ENCODE measurements around the gene CHD9. TPM values are rescaled to one million over a fixed set of nuclear protein-coding genes. Genes with fewer than 3 reads are reported as not detected.

The CHD9 gene
- total RNA-seq, 4 donors from 2014 or later = 46.9 to 174 (median 133) TPM

- no peak for TF ChIP-seq POLR2A (IDR thresholded peaks at IDR 0.05)
- TF ChIP-seq CTCF (IDR thresholded peaks at IDR 0.05) = no peak
- Histone ChIP-seq H3K4me1 (no peaks in the 10 kb centered on the region), H3K27ac (no peak overlapping the region), H3K4me3 (no peak overlapping the region), H3K9me3 (no peaks in the 10 kb centered on the region), H3K27me3 (no peaks in the 10 kb centered on the region), H3K36me3 (no peaks in the 10 kb centered on the region)
- intact Hi-C loops (cut with DNase I; ENCODE audit: low total_unique reads) = no loop called here
- no peak for DNase-seq
Observed at GRCh38 chr16:53234836-53235235, 180.0 kb downstream of the CHD9 start.

GRCh38 chr16:53235851-53236250, 181.1 kb downstream of the CHD9 start:
- H3K36me3 ChIP-seq = no peaks in the 10 kb centered on the region
- no peak for DNase-seq
- H3K4me1 ChIP-seq = no peaks in the 10 kb centered on the region
- H3K27ac ChIP-seq = no peak overlapping the region
- TF ChIP-seq POLR2A (IDR thresholded peaks at IDR 0.05) = no peak
- TF ChIP-seq CTCF (IDR thresholded peaks at IDR 0.05) = no peak
- H3K27me3 ChIP-seq = no peaks in the 10 kb centered on the region
- no peaks in the 10 kb centered on the region for H3K9me3 ChIP-seq
- intact Hi-C loops (cut with DNase I; ENCODE audit: low total_unique reads) = no loop called here
- H3K4me3 ChIP-seq = no peak overlapping the region

GRCh38 chr16:53249331-53249730, 194.5 kb downstream of the CHD9 start:
- no peak for TF ChIP-seq POLR2A (IDR thresholded peaks at IDR 0.05)
- TF ChIP-seq CTCF (IDR thresholded peaks at IDR 0.05) = no peak
- no peaks in the 10 kb centered on the region for H3K9me3 ChIP-seq
- H3K27me3 ChIP-seq = no peaks in the 10 kb centered on the region
- H3K27ac ChIP-seq = no peak overlapping the region
- no peak overlapping the region for H3K4me3 ChIP-seq
- H3K4me1 ChIP-seq = no peaks in the 10 kb centered on the region
- DNase-seq = no peak
- intact Hi-C loops (cut with DNase I; ENCODE audit: low total_unique reads) = no loop called here
- no peaks in the 10 kb centered on the region for H3K36me3 ChIP-seq

- DNase-seq = no peak
- Histone ChIP-seq H3K9me3 (no peaks in the 10 kb centered on the region), H3K4me1 (no peaks in the 10 kb centered on the region), H3K27me3 (no peaks in the 10 kb centered on the region), H3K4me3 (no peak overlapping the region), H3K36me3 (no peaks in the 10 kb centered on the region), H3K27ac (no peak overlapping the region)
- intact Hi-C loops (cut with DNase I; ENCODE audit: low total_unique reads) = no loop called here
- TF ChIP-seq CTCF (IDR thresholded peaks at IDR 0.05) (no peak), POLR2A (IDR thresholded peaks at IDR 0.05) (no peak)
Observed at GRCh38 chr16:53257001-53257400, 202.2 kb downstream of the CHD9 start.

- DNase-seq = no peak
- H3K9me3 ChIP-seq = no peaks in the 10 kb centered on the region
- H3K27ac ChIP-seq = no peak overlapping the region
- H3K27me3 ChIP-seq = no peaks in the 10 kb centered on the region
- no peak for TF ChIP-seq CTCF (IDR thresholded peaks at IDR 0.05)
- no peak for TF ChIP-seq POLR2A (IDR thresholded peaks at IDR 0.05)
- H3K4me3 ChIP-seq = no peak overlapping the region
- no peaks in the 10 kb centered on the region for H3K4me1 ChIP-seq
- H3K36me3 ChIP-seq = no peaks in the 10 kb centered on the region
- intact Hi-C loops (cut with DNase I; ENCODE audit: low total_unique reads) = no loop called here
Observed at GRCh38 chr16:53258809-53259208, 204.0 kb downstream of the CHD9 start.
